Measurements from ENCODE around the gene TTYH2.

- TF ChIP-seq, protein P1, sequence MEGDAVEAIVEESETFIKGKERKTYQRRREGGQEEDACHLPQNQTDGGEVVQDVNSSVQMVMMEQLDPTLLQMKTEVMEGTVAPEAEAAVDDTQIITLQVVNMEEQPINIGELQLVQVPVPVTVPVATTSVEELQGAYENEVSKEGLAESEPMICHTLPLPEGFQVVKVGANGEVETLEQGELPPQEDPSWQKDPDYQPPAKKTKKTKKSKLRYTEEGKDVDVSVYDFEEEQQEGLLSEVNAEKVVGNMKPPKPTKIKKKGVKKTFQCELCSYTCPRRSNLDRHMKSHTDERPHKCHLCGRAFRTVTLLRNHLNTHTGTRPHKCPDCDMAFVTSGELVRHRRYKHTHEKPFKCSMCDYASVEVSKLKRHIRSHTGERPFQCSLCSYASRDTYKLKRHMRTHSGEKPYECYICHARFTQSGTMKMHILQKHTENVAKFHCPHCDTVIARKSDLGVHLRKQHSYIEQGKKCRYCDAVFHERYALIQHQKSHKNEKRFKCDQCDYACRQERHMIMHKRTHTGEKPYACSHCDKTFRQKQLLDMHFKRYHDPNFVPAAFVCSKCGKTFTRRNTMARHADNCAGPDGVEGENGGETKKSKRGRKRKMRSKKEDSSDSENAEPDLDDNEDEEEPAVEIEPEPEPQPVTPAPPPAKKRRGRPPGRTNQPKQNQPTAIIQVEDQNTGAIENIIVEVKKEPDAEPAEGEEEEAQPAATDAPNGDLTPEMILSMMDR (IDR thresholded peaks at IDR 0.05), result no peak
- no peak for TF ChIP-seq POLR2A (IDR thresholded peaks at IDR 0.05)
Measured at GRCh38 chr17:74274709-74275340, 61.5 kb downstream of the TTYH2 start.

Measured in uterus (tissue), 2 donors.